ENCODE data around the gene SLC26A4.

- TF ChIP-seq, protein P1, sequence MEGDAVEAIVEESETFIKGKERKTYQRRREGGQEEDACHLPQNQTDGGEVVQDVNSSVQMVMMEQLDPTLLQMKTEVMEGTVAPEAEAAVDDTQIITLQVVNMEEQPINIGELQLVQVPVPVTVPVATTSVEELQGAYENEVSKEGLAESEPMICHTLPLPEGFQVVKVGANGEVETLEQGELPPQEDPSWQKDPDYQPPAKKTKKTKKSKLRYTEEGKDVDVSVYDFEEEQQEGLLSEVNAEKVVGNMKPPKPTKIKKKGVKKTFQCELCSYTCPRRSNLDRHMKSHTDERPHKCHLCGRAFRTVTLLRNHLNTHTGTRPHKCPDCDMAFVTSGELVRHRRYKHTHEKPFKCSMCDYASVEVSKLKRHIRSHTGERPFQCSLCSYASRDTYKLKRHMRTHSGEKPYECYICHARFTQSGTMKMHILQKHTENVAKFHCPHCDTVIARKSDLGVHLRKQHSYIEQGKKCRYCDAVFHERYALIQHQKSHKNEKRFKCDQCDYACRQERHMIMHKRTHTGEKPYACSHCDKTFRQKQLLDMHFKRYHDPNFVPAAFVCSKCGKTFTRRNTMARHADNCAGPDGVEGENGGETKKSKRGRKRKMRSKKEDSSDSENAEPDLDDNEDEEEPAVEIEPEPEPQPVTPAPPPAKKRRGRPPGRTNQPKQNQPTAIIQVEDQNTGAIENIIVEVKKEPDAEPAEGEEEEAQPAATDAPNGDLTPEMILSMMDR (IDR thresholded peaks at IDR 0.05) = no peak
- TF ChIP-seq POLR2A (IDR thresholded peaks at IDR 0.05) = no peak
- no peak for TF ChIP-seq POLR2AphosphoS5 (IDR thresholded peaks at IDR 0.05)
Observed at GRCh38 chr7:107711301-107711700, 50.7 kb downstream of the SLC26A4 start.
